Measurements from ENCODE around the gene CTF1.
A peak's percentile ranks its signal among the peaks of the same experiment; 100 is the strongest.

CTF1 gene

DNA sequence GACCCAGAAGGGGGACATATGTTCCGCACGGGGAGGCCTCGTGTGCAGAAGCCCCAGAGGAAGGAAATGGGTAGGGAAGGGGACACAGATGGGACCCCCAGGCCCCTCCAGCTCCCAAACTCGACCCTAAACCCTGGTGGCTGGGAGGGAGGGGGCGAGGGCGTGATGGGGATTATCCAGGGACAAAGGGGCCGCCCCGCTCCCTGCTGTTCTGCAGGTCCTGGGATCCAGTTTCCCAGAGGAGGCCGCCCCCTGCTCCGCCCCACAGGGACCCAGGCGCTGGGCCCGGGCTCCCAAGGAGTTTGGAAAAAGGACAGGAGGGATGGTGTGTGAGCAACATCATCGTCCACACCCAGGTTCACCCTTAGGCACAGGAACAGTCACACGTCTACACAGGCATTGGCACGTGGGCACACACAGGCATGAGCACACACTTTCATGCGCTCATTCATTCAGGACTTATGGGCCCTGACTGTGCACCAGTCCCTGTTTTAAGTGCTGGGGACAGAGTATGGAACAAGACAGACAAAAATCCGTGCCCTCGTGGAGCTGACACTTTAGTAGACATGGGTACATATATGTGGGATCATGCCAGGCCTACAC lies 14.1 kb downstream of the CTF1 start:
- no peak for DNase-seq

DNA sequence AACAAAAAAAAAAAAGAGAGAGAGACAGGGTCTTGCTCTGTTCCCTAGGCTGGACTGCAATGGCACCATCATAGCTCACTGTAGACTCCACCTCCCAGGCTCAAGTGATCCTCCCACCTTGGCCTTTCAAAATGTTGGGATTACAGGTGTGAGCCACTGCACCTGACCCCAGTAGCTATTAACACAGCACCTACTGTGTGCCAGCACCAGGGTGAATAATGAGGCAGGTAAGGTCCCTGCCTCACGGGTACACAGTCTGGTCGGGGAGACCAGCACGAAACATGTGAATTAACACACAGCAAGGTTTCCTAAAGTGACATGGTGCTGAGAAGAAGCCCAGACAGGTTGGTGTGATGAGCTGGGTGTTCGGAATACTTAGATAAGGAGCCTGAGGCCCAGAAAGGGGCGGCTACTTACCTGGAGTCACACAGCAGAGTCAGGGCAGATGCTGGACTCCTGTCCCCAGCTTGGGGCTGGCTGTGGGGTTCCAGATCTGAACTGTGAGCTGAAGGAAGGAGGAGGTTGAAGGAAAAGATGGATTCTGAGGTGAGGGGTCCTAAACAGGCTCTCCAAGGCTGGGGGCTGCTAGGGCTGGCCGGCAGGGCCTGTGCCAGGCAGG lies 16.5 kb downstream of the CTF1 start:
- no peak for DNase-seq

DNA sequence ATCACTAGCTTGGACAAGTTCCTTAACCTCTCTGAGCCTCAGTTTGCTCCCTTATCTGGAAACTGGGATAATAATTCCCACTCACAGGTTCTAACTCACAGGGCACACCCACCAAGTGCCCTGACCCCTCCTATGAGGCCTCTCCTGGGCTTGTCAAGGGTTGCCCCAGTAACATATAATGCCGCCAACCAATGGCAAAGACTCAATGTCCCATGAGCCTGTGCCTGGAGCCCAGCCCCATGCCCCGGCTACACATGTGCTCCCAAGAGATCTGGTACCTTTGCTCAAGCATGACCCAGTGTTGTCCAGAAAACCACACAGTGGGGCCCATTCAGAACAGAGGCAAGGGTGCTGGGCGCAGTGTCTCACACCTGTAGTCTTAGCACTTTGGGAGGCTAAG lies 18.4 kb downstream of the CTF1 start:
- no peak for DNase-seq

DNA sequence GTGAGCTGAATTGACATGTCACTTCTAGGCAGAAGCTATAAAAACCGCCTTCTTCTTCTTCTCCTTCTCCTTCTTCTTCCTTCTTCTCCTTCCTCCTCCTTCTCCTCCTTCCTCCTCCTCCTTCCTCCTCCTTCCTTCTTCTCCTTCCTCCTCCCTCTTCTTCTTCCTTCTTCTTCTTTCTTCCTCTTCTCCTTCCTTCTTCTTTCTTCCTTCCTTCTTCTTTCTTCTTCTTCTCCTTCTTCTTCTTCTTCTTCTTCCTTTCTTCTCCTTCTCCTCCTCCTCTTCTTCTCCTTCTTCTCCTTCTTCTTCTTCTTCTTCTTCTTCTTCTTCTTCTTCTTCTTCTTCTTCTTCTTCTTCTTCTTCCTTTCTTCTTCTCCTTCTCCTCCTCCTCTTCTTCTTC lies 22.2 kb downstream of the CTF1 start:
- no peak for DNase-seq

DNA sequence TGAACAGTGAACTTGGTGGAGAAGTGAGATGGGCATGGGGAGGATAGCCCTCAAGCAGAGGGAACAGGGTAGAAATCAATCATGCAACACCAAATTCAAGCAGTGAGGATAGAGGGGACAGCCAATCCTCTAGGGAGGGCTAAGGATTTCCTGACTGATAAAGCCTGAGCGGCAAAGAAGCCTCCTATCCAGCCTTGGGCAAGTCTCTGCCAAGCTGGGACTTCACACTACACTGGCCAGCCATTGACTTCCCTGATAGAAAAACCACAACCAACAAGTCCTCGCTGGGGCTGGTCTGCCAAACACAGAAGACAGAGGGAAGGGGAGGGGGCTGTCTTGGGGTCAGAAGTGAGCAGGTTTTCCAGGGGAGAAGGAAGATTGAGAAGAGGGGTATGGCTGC lies 24.5 kb downstream of the CTF1 start:
- DNase-seq, result no peak

DNA sequence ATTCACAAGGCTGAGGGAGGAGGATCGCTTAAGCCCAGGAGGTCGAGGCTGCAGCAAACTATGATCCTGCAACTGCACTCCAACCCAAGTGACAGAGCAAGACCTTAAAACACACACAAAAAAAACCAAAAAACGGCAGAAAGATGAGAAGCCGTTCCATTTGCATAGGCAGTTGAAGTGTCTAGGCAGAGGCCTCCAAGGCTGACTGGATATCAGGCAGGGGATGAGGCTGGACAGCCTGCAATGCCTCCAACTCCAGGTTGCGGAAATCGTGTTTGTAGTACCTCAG lies 25.0 kb downstream of the CTF1 start:
- DNase-seq, result no peak

DNA sequence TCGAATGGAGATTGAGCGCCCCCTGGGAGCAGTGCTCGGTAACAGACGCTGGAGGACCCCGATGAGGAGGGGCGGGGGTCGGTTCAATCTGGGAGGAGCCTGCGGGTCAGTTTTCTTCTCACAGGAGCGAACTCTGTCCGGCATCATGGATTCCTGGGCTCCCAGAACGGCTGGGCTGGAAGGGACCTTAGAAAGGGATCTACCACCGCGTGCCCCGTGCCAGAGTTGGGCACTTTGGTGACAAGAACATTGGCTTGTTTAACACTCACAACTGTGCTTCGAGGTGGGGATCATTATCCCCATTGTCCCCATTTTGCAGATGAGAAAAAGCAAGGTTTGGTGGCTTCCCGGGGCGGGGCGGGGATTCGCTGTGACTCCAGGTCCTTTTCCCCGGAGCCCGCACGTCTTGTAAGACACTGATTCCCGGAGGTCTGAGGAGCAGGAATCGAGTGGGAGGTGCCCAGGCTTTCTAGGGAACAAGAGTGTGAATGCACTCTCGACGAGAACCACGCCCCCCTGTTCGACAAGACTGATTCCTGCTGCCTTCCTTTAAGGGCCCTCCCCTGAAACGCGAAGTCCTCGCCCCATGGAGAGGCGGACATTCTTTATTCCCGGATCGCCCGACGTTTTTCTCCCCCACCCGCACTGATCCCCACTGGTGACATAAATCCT lies 25.5 kb downstream of the CTF1 start:
- DNase-seq, result peak; percentile 71

DNA sequence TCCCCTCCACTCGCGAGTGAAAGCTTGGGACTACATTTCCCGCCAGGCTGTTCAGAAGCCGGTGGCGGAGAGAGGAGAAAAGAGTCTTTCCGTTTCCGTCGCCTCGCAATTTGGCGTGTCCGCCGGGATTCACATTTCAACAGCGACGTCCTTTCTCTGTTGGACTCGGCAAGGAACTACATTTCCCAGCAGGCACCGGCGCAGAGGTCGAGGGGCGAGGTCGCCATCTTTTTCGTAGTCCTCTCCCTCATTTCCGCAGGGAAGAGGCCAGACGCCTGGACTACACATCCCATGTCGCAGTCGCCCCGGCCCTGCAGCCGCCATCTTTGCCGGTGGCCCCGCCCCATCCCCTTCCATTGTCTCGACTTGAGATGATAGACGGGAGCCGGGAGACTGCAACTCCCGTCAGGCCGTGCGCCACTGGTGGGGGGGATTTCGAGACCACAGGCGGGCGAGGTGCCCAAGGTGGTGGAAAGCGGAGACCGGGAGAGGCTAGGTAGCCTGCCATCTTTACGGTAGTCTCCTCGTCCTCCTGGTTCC lies 26.1 kb downstream of the CTF1 start:
- peak; percentile 98 for DNase-seq

DNA sequence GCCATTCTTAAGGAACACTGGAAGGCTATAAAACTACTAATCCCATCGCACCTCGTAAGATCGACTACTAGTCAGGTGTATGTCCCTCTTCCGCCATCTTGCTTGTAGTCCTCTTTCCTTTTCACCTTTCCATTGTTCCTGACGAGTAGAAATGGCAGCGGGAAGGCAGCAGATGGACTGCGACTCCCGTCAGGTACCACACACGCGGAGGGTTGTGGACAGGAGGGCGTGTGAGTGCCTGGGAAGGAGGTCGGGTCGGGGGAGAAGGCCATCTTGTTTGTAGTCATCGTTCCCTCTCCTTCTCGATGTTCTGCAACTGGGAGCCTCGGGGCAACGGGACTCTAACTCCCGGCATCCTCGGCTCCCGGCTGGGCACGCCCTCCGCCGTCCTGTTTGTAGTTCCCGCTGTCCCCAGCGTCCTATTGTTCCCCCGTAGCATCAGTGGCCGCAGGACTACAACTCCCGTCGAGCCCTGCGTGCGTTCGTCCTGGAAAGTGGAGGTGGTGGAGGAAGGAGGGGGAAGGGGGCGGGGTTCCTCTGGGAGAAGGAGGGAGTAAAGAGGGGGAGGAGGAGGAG lies 26.6 kb downstream of the CTF1 start:
- peak; percentile 95 for DNase-seq

DNA sequence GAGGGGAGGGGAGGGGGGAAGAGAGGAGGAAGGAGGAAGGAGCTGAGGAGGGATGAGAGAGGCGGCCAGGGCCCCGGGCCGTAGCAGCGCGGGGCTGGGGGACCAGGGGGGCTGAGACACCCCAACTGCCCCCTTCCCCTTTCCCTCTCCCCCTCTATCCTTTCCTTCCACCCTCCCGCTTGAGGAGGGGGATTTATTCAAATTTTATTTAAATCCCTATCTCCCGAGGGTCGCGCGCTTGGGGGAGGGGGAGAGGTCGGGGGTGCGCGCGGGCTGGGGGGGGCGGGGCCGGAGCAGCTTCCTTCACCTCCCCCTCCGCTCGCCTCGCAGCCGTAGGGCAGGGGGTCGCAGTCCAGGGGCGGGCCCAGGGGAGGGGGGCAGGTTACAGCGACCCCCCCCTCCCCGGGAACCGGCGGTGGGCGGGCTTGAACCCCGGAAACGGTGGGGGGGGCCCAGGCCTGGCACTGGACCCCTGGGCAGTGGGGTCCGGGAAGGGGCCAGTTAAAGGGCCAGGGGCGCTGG lies 27.2 kb downstream of the CTF1 start, which contains the start of gene FBXL19:
Gene FBXL19, plus strand, starts transcription at position 19 of the 522 bp plus-strand sequence. CDS start 2,183 bp downstream, outside the sequence.
- no peak for DNase-seq

DNA sequence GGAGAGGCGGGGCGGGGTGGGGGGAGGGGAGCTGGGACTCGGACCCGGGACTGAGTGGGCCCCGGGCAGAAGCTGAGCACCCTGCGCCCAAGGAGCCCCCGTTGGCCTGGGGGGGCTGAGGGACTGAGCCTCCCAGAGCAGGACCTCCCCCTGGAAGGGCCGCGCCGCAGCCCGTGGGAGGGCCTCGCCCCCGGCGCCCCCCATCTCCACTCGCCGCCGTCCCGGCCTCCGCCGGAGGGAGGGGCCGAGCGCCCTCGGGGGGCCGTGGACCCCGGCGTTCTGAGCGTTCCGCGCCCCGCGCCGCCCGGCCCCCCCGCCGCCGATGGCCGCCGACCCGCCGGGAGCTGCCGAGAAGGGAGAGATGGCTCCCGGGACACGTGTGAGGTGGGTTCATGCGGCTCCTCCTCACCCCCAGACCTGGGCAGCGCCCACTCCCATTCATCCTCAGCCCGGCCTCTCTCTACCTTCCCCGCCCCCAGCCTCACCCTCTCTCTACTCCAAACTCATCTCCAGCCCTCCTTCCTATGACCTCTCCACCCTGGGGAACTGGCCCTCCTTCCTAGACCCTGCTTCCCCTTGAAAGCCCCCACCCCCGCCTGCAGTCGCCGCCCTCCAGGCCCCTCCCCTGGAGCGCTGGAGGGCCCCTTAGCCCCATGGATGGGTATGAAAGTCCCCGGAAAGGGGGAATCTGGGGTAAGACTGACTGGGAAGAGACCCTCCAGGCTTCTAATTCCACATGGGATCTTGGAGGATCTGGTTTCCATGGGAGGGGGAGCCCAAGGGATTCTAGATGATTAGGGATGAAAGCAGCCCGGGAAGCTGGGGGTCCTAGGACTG lies 27.9 kb downstream of the CTF1 start:
- no peak for DNase-seq

DNA sequence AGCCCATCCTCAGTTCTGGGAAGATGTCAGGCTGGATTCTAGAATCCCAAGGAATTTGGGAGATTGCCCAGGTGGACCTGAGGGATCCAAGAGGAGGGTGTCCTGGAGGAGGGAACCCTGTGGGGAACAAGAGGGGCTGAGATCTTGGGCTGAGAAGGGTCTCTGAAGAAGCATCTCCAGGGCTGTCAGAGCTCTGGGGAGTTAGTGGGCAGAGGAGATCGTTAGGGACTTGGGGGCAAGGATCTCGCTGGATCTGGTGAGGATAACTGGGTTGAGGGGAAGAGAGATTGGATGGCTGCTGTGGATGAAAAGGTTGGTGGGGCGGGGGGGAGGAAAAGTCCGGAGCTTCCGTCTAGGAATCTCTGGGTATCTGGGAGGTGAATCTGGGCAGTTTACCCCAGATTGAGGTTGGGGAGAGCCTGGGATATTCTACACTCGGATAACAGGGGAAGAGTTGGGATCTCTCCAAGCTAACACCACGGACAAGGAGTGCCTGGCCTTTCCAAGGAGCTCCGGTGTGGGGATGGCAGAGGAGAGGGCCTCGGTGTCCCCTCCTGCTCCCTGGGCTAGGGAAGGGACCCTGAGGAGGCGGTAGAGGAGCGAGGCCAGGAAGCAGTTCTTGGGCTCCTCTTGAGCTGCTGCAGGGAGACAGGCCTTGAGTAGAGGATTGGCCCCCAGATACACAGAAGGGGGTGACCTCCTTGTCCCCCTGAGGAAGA lies 28.7 kb downstream of the CTF1 start:
- no peak for DNase-seq

DNA sequence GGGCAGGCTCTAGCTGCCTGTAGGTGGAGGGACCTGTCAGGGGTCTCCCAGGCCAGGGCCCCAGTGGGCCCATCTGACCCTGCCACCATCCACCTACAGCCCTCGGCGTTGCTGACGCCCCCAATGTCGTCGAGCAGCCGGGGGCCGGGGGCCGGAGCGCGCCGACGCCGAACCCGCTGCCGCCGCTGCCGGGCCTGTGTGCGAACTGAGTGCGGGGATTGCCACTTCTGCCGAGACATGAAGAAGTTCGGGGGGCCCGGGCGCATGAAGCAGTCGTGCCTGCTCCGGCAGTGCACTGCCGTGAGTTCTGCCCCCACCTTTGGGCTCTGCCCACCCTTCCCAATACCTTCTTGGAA lies 29.2 kb downstream of the CTF1 start:
- DNase-seq, result no peak

DNA sequence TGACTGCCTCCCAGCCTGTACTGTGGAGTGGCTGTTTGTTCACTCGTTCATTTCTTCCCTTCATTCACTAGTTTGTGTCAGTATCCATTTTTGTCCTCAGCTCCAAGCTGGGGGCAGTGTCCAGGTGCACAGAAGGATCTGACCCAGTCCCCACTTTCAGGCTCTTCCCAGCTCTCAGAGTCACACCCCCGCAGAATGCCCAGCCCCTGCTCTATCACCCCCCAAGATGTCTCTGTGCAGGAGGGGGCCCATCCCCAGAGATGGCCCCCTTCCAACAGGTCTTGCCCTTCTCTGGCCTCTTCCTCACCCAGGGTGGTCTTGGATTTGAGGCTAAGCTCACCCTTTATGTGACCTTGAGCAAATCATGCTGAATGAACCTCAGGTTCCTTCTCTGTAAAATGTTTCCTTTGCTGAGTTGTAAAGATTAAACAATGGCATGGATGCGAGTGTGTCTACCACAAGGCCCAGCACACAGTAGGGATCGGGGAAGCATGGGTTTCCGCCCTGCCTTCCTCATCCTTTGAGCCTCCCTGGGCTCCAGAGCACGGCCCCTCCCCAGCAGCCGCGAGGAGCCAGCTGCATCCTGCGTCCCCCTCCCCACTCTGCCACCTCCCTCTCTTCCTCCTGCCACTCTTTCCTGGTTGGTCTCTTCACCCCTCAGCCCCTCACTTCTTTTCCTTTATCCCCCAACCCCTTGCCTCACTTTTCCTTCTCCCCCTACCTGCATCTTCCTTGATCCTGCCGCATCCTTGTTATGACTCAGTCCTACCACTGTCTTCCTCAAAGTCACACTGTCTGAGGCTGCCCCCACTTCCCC lies 29.8 kb downstream of the CTF1 start:
- no peak for DNase-seq

DNA sequence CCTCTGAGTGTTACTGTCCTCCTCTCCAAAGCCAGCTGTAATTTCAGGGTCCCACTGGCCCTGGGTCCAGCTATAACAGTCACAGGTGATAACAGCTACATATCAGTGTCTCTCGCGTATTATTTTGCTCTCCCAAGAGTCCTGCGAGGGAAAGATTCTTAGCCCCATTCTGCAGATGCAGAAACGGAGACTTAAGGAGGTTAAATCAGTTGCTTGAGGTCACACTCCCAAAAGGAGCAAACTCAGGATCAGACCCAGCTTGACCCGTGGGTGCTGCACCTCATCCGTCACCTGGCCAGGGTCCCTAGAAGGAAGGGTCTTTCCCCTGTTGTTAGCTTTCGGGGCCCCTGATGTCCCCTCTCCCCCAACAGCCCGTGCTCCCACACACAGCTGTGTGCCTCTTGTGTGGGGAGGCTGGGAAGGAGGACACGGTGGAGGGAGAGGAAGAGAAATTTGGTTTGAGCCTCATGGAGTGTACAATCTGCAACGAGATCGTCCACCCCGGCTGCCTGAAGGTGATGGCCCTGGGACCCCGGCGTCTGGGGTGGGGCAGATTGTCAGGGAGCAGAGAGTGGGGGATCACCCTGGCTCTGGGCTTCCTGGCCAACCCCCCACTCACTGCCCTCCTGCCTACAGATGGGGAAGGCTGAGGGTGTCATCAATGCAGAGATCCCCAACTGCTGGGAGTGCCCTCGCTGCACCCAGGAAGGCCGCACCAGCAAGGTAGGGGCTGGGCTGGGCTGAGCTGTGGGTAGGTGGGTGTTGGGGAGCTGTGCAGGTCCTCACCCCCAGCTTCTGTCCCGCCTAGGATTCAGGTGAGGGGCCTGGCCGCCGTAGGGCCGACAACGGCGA lies 30.7 kb downstream of the CTF1 start:
- DNase-seq, result no peak

DNA sequence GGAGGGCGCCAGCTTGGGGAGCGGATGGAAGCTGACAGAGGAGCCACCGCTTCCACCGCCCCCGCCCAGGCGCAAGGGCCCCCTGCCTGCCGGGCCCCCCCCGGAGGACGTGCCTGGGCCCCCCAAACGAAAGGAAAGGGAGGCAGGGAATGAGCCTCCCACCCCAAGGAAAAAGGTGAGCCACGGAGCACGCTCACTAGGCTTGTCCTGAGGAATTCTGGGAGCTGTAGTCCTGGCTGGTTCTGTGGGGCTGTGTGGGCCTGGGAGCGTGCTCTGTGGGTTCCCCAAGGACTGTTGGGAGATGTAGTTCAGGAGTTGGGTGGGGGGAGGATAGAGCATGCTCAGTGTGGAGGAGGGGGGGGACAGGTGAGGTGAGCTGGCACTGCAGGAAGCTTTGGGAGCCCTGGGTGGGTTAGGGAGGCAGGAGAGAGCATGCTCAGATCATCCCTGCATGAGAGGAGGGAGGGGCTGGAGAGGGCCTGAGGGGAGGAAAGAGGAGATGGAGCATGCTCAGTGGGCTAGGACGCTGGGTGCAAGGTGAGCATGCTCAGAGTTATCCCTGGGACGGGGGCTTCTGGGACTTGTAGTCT lies 31.5 kb downstream of the CTF1 start:
- DNase-seq, result peak; percentile 84

DNA sequence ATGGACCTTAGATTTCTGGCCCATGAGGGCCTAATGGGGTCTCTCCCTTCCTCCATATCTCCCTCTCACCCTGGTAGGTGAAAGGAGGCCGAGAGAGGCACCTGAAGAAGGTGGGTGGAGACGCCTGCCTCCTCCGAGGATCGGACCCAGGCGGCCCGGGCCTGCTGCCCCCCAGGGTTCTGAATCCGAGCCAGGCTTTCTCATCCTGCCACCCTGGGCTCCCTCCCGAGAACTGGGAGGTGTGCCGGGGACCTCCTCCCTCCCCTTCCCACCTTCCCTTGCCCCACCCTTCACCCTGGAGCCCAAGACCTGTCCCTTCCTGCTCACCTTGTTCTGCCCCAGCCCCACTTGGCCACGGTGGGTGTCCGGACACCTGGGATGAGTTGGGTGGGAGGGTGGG lies 32.0 kb downstream of the CTF1 start:
- DNase-seq, result no peak

DNA sequence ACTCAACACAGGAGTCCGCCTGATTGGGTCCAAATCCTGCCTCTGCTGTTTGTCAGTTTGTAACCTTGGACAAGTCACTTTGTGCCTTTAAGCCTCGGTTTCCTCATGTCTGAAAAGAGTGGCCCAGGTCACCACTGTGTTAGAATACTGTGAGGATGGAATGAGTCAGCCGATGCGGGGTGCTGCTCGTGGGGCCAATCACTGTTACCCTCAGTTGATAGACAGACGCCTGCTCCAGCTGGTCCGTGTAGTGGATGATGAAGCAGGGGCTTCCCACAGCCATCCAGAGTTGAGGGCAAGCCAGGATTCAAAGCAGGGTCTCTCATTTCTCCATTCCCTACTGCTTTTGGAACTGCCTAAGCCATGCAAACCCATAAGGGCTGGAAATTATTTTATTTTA lies 32.8 kb downstream of the CTF1 start:
- DNase-seq, result no peak

DNA sequence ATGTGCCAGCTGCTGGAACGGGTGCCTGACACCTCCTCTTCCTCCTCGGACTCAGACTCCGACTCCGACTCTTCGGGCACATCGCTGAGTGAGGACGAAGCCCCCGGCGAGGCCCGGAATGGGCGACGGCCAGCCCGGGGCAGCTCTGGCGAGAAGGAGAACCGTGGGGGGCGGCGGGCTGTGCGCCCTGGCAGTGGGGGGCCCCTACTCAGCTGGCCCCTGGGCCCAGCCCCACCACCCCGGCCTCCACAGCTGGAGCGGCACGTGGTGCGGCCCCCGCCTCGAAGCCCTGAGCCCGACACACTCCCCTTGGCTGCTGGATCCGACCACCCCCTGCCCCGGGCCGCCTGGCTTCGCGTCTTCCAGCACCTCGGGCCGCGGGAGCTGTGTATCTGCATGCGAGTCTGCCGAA lies 33.8 kb downstream of the CTF1 start:
- DNase-seq, result no peak

DNA sequence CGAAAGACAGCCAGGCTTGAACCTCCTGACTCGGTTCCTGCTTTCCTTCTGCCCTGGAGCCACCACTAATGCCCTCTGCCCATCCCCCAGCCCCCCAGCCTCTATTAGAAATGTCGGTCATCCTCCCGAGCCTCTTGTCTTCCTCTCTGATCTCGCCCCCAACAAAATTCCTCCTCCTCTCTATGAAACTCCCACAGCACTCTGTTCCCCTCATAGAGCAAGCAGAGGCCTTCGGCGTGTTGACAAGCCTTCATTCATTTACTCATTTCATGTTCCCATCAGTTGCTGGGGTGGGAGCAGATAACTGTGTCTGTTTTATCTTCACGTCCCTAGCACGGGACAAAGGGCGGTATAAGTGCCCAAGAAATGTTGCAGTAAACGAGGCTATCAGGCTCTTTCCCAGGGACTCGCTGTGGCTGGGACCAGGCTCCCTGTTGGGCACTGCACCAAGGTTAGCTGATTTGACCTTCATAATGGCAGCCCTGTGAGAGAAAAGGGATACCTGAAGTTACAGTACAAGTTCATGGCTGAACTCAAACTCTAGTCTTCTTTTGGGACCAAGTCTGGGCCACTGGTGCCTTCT lies 34.7 kb downstream of the CTF1 start:
- no peak for DNase-seq

All from NCI-H1436 treated with DMSO at 0.1 percent for 48 hours (cell line).